Liver (tissue), 9 donors: ENCODE data around the gene SP110. TPM values are rescaled to one million over a fixed set of nuclear protein-coding genes. Genes with fewer than 3 reads are reported as not detected.

ENCODE experiments used
- DNase-seq: peaks from one replicate; pipeline ENCODE4 v3.0.0-alpha.2; 2017; ENCODE audit warnings: low spot score
- H3K27ac ChIP-seq, 2 donors: one replicate each; pipeline ENCODE4 v1.7.0; 2013; ENCODE audit warnings: inconsistent platforms in 2 of 2, low read length in 2 of 2, control low read depth in 1 of 2, low read depth in 1 of 2, mild to moderate bottlenecking in 1 of 2
- H3K27me3 ChIP-seq, 4 donors: one replicate each; pipeline versions ENCODE4 v1.6.1 to v1.7.0; 2013; ENCODE audit warnings: low read length in 3 of 4, inconsistent platforms in 1 of 4, mild to moderate bottlenecking in 1 of 4, moderate library complexity in 1 of 4; ENCODE audit not compliant: control insufficient read depth in 4 of 4, insufficient read depth in 4 of 4
- H3K36me3 ChIP-seq, 4 donors: one replicate each; pipeline versions ENCODE4 v1.6.1 to v1.7.0; 2013; ENCODE audit warnings: low read length in 3 of 4, mild to moderate bottlenecking in 3 of 4, low read depth in 1 of 4, moderate library complexity in 1 of 4; ENCODE audit not compliant: control insufficient read depth in 4 of 4, insufficient read depth in 3 of 4
- H3K4me1 ChIP-seq, 4 donors: one replicate each; pipeline versions ENCODE4 v1.6.1 to v1.7.0; 2013; ENCODE audit warnings: low read length in 3 of 4, mild to moderate bottlenecking in 3 of 4, moderate library complexity in 1 of 4; ENCODE audit not compliant: control insufficient read depth in 4 of 4, insufficient read depth in 4 of 4
- H3K4me3 ChIP-seq, 3 donors: one replicate each; pipeline versions ENCODE4 v1.6.1 to v1.7.0; 2013; ENCODE audit warnings: low read length in 3 of 3, control low read depth in 1 of 3, low read depth in 1 of 3, mild to moderate bottlenecking in 1 of 3
- H3K9ac ChIP-seq, 2 donors: one replicate each; pipeline ENCODE4 v1.7.0; 2013; ENCODE audit warnings: low read length in 2 of 2, mild to moderate bottlenecking in 2 of 2, moderate library complexity in 2 of 2, control low read depth in 1 of 2, low read depth in 1 of 2
- H3K9me3 ChIP-seq, 4 donors: one replicate each; pipeline versions ENCODE4 v1.6.1 to v1.7.0; 2013; ENCODE audit warnings: low read length in 3 of 4; ENCODE audit not compliant: control insufficient read depth in 4 of 4
- EGR1 ChIP-seq, 2 donors: IDR thresholded peaks; 2 replicates each; pipeline ENCODE4 v1.6.1; 2016 to 2018; ENCODE audit warnings: antibody characterized with exemption in 2 of 2, low read depth in 2 of 2
- FOXA1 ChIP-seq: IDR thresholded peaks from 2 replicates; pipeline ENCODE4 v1.6.1; 2016; ENCODE audit warnings: antibody characterized with exemption
- FOXA2 ChIP-seq: IDR thresholded peaks from 2 replicates; pipeline ENCODE4 v1.6.1; 2016; ENCODE audit warnings: antibody characterized with exemption
- GABPA ChIP-seq, 2 donors: IDR thresholded peaks in 1 of 2; conservative IDR thresholded peaks in 1 of 2; 2 replicates each; pipeline ENCODE4 v1.6.1; 2016; ENCODE audit warnings: antibody characterized with exemption in 2 of 2, mild to moderate bottlenecking in 1 of 2, moderate library complexity in 1 of 2
- HNF4A ChIP-seq, 2 donors: conservative IDR thresholded peaks; 2 replicates each; pipeline ENCODE4 v1.6.1; 2016; ENCODE audit warnings: antibody characterized with exemption in 2 of 2, mild to moderate bottlenecking in 2 of 2
- HNF4G ChIP-seq: IDR thresholded peaks from 2 replicates; pipeline ENCODE4 v1.6.1; 2016; ENCODE audit warnings: antibody characterized with exemption
- JUND ChIP-seq, 2 donors: IDR thresholded peaks; 2 replicates each; pipeline ENCODE4 v1.6.1; 2016; ENCODE audit warnings: antibody characterized with exemption in 2 of 2
- NR2F2 ChIP-seq: IDR thresholded peaks from 2 replicates; pipeline ENCODE4 v1.6.1; 2016; ENCODE audit warnings: antibody characterized with exemption
- RAD21 ChIP-seq, 2 donors: IDR thresholded peaks; 2 replicates each; pipeline ENCODE4 v1.6.1; 2016; ENCODE audit warnings: antibody characterized with exemption in 2 of 2, mild to moderate bottlenecking in 2 of 2
- RXRA ChIP-seq, 2 donors: IDR thresholded peaks; 2 replicates each; pipeline ENCODE4 v1.6.1; 2017 to 2018; ENCODE audit warnings: antibody characterized with exemption in 2 of 2, mild to moderate bottlenecking in 1 of 2
- SP1 ChIP-seq: IDR thresholded peaks from 2 replicates; pipeline ENCODE4 v1.6.1; 2018; ENCODE audit warnings: antibody characterized with exemption, mild to moderate bottlenecking
- TAF1 ChIP-seq: conservative IDR thresholded peaks from 2 replicates; pipeline ENCODE4 v1.6.1; 2016; ENCODE audit warnings: antibody characterized with exemption, mild to moderate bottlenecking
- YY1 ChIP-seq: IDR thresholded peaks from 2 replicates; pipeline ENCODE4 v1.6.1; 2016; ENCODE audit warnings: antibody characterized with exemption, mild to moderate bottlenecking
- WGBS: extraction: QIAGEN DNeasy Blood & Tissue Kit; methylation state at CpG from one replicate; pipeline ENCODE4 v1.1.7; 2013; 5-methylcytosine and 5-hydroxymethylcytosine counted together
- polyA plus RNA-seq, 2 donors: library from polyadenylated mRNA; stranded (reverse) in 1 of 2; unstranded in 1 of 2; fragments of 200-250 nt in 1 of 2; fragments of >200 nt in 1 of 2; fragmentation: Nextera tagmentation in 1 of 2; extraction: Ambion mirVana in 1 of 2; gene quantifications; one replicate each; pipeline versions ENCODE4 v1.2.1 to v1.2.3, GENCODE V29; 2013 to 2015
- total RNA-seq, 2 donors: library from RNA; depleted of rRNA; stranded (reverse); fragments of >200 nt; gene quantifications; one replicate each; pipeline ENCODE4 v1.2.3, GENCODE V29; 2014
- TF ChIP-seq, protein P1 (sequence below): IDR thresholded peaks from 2 replicates; pipeline ENCODE4 v1.6.1; 2016; ENCODE audit warnings: antibody characterized with exemption
- TF ChIP-seq, protein P2 (sequence below): IDR thresholded peaks from 2 replicates; pipeline ENCODE4 v1.6.1; 2016; ENCODE audit warnings: antibody characterized with exemption, mild to moderate bottlenecking
- TF ChIP-seq, protein P3 (sequence below): fragments of 150-350 bp; IDR thresholded peaks from 2 replicates; pipeline ENCODE4 v1.5.1; 2017; ENCODE audit warnings: improper control_type of control experiment, low read depth, low read length; ENCODE audit not compliant: missing input control
- TF ChIP-seq, protein P4 (sequence below): IDR thresholded peaks from 2 replicates; pipeline ENCODE4 v1.6.1; 2016; ENCODE audit warnings: antibody characterized with exemption
- TF ChIP-seq, protein P5 (sequence below): IDR thresholded peaks from 2 replicates; pipeline ENCODE4 v1.6.1; 2016; ENCODE audit warnings: antibody characterized with exemption
- donor health status: healthy.
- donor health status: healthy.
- donor health status: healthy.
- donor health status: healthy.
- donor health status: healthy.

Gene SP110
- total and polyA plus RNA-seq, 4 donors, result 5.3 to 15.4 (median 8.2) TPM

DNA sequence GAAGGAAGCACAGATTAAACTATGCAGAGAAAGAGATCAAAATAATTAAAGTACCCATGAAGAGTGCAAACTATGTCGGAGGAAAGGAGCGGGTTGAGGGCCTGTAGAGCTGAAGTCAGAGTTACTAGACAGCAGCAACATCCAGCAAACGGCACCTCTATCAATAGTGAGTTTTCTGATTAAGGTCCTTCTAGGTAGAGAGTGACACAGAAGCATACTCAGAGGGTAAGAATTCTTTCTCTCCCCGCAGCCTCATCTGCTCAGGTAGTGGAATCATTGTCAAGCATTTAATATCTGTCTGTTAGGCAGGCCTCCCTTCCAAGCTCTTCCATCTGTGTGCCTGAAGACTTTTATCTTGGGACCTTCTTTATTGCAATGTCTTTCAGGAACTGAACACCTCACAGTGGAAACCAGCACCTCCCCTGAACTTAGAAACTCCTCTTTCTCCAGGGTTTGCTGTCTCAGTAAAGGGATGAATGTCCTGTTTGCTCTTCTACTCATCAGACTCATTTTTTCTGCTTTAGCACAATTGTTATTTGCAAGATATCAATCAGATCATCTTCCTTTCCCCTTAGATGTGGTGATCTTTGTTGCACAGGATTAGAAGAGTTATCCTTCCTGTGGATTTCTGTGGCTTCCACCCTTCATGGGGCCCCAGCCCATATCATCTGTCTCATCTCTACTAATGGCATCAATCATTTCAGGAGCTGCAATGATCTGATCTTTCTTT, 34.5 kb upstream of the SP110 start:
- 87% methylated on average over 4 of the region's 4 CpGs for WGBS
- Histone ChIP-seq H3K27me3 (no peaks in the 10 kb centered on the region), H3K9me3 (no peaks in the 10 kb centered on the region), H3K27ac (no peak overlapping the region), H3K4me1 (no peaks in the 10 kb centered on the region), H3K9ac (no peak overlapping the region), H3K4me3 (no peak overlapping the region), H3K36me3 (no peaks in the 10 kb centered on the region)
- TF ChIP-seq TAF1 (no peak), EGR1 (IDR thresholded peaks at IDR 0.05; ENCODE audit: low read depth in 2 of 2) (no peak), GABPA (IDR thresholded peaks at IDR 0.05 in 1 of 2, conservative IDR thresholded peaks at IDR 0.05 in 1 of 2) (no peak), SP1 (no peak), HNF4A (conservative IDR thresholded peaks at IDR 0.05) (no peak), FOXA1 (no peak), JUND (IDR thresholded peaks at IDR 0.05) (no peak), RAD21 (IDR thresholded peaks at IDR 0.05) (no peak), YY1 (no peak), HNF4G (no peak), RXRA (IDR thresholded peaks at IDR 0.05) (no peak), NR2F2 (no peak), FOXA2 (no peak)
- TF ChIP-seq, protein P1, sequence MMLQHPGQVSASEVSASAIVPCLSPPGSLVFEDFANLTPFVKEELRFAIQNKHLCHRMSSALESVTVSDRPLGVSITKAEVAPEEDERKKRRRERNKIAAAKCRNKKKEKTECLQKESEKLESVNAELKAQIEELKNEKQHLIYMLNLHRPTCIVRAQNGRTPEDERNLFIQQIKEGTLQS, result no peak
- TF ChIP-seq, protein P2, sequence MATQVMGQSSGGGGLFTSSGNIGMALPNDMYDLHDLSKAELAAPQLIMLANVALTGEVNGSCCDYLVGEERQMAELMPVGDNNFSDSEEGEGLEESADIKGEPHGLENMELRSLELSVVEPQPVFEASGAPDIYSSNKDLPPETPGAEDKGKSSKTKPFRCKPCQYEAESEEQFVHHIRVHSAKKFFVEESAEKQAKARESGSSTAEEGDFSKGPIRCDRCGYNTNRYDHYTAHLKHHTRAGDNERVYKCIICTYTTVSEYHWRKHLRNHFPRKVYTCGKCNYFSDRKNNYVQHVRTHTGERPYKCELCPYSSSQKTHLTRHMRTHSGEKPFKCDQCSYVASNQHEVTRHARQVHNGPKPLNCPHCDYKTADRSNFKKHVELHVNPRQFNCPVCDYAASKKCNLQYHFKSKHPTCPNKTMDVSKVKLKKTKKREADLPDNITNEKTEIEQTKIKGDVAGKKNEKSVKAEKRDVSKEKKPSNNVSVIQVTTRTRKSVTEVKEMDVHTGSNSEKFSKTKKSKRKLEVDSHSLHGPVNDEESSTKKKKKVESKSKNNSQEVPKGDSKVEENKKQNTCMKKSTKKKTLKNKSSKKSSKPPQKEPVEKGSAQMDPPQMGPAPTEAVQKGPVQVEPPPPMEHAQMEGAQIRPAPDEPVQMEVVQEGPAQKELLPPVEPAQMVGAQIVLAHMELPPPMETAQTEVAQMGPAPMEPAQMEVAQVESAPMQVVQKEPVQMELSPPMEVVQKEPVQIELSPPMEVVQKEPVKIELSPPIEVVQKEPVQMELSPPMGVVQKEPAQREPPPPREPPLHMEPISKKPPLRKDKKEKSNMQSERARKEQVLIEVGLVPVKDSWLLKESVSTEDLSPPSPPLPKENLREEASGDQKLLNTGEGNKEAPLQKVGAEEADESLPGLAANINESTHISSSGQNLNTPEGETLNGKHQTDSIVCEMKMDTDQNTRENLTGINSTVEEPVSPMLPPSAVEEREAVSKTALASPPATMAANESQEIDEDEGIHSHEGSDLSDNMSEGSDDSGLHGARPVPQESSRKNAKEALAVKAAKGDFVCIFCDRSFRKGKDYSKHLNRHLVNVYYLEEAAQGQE, result no peak
- TF ChIP-seq, protein P3, sequence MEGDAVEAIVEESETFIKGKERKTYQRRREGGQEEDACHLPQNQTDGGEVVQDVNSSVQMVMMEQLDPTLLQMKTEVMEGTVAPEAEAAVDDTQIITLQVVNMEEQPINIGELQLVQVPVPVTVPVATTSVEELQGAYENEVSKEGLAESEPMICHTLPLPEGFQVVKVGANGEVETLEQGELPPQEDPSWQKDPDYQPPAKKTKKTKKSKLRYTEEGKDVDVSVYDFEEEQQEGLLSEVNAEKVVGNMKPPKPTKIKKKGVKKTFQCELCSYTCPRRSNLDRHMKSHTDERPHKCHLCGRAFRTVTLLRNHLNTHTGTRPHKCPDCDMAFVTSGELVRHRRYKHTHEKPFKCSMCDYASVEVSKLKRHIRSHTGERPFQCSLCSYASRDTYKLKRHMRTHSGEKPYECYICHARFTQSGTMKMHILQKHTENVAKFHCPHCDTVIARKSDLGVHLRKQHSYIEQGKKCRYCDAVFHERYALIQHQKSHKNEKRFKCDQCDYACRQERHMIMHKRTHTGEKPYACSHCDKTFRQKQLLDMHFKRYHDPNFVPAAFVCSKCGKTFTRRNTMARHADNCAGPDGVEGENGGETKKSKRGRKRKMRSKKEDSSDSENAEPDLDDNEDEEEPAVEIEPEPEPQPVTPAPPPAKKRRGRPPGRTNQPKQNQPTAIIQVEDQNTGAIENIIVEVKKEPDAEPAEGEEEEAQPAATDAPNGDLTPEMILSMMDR, result no peak
- TF ChIP-seq, protein P4, sequence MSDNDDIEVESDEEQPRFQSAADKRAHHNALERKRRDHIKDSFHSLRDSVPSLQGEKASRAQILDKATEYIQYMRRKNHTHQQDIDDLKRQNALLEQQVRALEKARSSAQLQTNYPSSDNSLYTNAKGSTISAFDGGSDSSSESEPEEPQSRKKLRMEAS, result no peak
- TF ChIP-seq, protein P5, sequence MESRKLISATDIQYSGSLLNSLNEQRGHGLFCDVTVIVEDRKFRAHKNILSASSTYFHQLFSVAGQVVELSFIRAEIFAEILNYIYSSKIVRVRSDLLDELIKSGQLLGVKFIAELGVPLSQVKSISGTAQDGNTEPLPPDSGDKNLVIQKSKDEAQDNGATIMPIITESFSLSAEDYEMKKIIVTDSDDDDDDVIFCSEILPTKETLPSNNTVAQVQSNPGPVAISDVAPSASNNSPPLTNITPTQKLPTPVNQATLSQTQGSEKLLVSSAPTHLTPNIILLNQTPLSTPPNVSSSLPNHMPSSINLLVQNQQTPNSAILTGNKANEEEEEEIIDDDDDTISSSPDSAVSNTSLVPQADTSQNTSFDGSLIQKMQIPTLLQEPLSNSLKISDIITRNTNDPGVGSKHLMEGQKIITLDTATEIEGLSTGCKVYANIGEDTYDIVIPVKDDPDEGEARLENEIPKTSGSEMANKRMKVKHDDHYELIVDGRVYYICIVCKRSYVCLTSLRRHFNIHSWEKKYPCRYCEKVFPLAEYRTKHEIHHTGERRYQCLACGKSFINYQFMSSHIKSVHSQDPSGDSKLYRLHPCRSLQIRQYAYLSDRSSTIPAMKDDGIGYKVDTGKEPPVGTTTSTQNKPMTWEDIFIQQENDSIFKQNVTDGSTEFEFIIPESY, result no peak
- DNase-seq, result no peak
